GM12878 (cell line): ENCODE results near the gene TIMM22.

ENCODE experiments used
- HDGF ChIP-seq: fragments of 450-650 bp; IDR thresholded peaks from 2 replicates; pipeline ENCODE4 v1.6.1; 2016; ENCODE audit warnings: antibody characterized with exemption
- MTA2 ChIP-seq: fragments of 450-650 bp; IDR thresholded peaks from 2 replicates; pipeline ENCODE4 v1.6.1; 2016; ENCODE audit warnings: low read depth, mild to moderate bottlenecking, moderate library complexity
- POLR2AphosphoS5 ChIP-seq: IDR thresholded peaks from 2 replicates; pipeline ENCODE4 v1.6.1; 2011; ENCODE audit warnings: mild to moderate bottlenecking, low read length, inconsistent platforms
- RAD51 ChIP-seq: fragments of 450-650 bp; IDR thresholded peaks from 2 replicates; pipeline ENCODE4 v1.6.1; 2016; ENCODE audit warnings: moderate library complexity, mild to moderate bottlenecking, inconsistent platforms
- RFX5 ChIP-seq: IDR thresholded peaks from 2 replicates; pipeline ENCODE4 v1.6.1; 2011; ENCODE audit warnings: low read depth, low read length, improper control_type of control experiment
- TF ChIP-seq, protein P1 (sequence below), 3 experiments: IDR thresholded peaks in 2 of 3; conservative IDR thresholded peaks in 1 of 3; 2 replicates each; pipeline ENCODE4 v1.5.1; 2011; ENCODE audit warnings: low read depth in 3 of 3, low read length in 3 of 3, mild to moderate bottlenecking in 3 of 3, control low read depth in 2 of 3, moderate library complexity in 2 of 3, inconsistent platforms in 1 of 3, mixed read lengths in 1 of 3; ENCODE audit not compliant: control insufficient read depth in 2 of 3, insufficient read depth in 1 of 3; ENCODE audit errors: extremely low read depth in 1 of 3
- TF ChIP-seq, protein P2 (sequence below): IDR thresholded peaks from 2 replicates; pipeline ENCODE4 v1.6.1; 2012; ENCODE audit warnings: low read depth, low read length, improper control_type of control experiment

DNA sequence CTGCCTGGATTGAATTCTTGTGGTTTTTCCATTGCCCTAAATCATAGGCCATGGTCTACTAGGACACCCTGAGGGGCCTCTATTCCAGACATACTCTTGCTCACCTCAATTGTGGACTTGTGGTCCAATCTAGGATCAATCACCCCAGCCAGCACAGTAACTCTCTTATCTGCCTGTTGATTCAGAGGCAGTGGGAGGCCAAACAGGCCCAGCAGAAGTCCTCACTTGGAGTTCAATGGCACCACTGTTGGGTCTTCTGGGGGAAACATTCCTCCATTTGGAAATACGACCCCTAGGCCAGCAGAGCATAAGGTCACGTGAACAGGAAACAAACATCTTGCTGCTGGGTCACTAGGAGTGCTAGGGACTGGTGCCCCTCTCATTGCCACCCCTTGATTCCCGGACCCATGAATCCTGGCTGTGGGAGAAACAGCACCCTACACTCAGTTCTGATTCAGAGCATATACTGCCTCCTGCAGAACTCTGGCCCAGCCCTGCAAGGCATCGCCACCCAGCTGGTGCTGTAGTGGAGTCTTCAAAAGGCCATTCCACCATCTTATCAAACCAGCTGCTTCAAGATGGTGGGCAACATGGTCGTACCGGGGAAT lies 10.5 kb upstream of the TIMM22 start:
- TF ChIP-seq RAD51 (no peak), RFX5 (no peak), MTA2 (no peak), POLR2AphosphoS5 (no peak), HDGF (no peak)
- TF ChIP-seq, protein P1, sequence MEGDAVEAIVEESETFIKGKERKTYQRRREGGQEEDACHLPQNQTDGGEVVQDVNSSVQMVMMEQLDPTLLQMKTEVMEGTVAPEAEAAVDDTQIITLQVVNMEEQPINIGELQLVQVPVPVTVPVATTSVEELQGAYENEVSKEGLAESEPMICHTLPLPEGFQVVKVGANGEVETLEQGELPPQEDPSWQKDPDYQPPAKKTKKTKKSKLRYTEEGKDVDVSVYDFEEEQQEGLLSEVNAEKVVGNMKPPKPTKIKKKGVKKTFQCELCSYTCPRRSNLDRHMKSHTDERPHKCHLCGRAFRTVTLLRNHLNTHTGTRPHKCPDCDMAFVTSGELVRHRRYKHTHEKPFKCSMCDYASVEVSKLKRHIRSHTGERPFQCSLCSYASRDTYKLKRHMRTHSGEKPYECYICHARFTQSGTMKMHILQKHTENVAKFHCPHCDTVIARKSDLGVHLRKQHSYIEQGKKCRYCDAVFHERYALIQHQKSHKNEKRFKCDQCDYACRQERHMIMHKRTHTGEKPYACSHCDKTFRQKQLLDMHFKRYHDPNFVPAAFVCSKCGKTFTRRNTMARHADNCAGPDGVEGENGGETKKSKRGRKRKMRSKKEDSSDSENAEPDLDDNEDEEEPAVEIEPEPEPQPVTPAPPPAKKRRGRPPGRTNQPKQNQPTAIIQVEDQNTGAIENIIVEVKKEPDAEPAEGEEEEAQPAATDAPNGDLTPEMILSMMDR (IDR thresholded peaks at IDR 0.05 in 2 of 3, conservative IDR thresholded peaks at IDR 0.05 in 1 of 3; ENCODE audit: control insufficient read depth in 2 of 3, extremely low read depth in 1 of 3, insufficient read depth in 1 of 3, low read depth in 3 of 3, low read length in 3 of 3): no peak
- TF ChIP-seq, protein P2, sequence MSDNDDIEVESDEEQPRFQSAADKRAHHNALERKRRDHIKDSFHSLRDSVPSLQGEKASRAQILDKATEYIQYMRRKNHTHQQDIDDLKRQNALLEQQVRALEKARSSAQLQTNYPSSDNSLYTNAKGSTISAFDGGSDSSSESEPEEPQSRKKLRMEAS: no peak
